Measurements from ENCODE around the gene COL21A1.

Gene COL21A1

DNA sequence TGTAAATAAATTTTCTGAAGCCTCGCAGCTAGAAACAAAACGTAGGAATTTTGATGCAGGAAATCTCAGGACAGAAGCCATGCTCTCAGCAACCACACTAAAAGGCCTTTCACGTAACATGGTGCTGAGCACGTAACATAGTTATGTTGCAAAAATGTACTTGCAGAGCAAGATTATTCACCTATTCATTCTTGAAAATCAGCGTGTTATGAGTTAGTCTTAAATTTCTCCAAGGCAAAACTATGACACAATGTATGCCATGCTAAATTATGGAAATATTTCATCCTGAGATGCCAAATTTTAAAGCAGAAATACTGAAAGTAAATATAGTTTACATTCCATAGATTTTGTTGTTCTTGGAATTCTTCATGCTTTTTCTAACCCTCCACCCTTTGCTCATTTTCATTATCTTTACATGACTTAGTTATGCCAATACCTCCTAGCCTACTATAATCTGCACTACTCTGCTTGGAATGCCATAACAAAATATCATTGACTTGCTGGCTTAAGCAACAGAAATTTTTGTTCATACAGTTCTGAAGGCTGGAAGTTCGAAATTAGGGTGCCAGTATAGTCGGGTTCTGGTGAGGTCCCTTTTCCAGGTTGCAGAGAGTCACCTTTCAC lies 192.2 kb downstream of the COL21A1 start:
- H4K20me1 ChIP-seq: no peaks in the 10 kb centered on the region

DNA sequence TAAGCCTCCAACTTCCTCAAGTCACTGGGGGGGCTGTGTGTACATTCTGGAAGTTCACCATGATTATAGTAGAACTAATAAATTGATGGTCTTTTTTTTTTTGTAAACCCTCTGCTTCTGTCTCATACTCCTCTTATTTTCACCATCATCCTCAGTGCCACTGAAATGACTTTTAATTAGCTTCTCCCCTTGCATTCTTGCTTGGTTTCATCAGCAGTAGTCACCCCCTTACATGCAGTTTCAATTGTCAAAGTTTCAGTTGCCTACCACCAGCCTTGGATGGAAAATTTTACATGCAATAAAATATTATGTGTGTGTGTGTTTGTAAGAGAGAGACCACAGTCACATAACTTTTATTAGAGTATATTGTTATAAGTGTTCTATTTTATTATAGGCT lies 196.2 kb downstream of the COL21A1 start:
- no peaks in the 10 kb centered on the region for H3K9me3 ChIP-seq (replicated peaks in 1 of 11)
- H3K4me1 ChIP-seq: peaks cover 7 to 42% (median 11%) of the 10 kb centered on the region in 10 experiments
- no peak overlapping the region for H3K27ac ChIP-seq
- H3K27me3 ChIP-seq: no peaks in the 10 kb centered on the region
- no peaks in the 10 kb centered on the region for H3K36me3 ChIP-seq
- peak overlapping the region in 1 of 11 experiments; percentile 55; a peak in 2 of 22 replicates for H3K4me2 ChIP-seq
- H3K9ac ChIP-seq: no peak overlapping the region
- H4K20me1 ChIP-seq: no peaks in the 10 kb centered on the region
- no peak for TF ChIP-seq Cebpa-rat (IDR thresholded peaks at IDR 0.05)
- H3K4me3 ChIP-seq: no peak overlapping the region

More for the DNA sequence above, 192.2 kb downstream of the COL21A1 start:
- Histone ChIP-seq H3K4me1 (peaks cover 0 to 17% (median 0%) of the 10 kb centered on the region in 10 experiments; a peak in 6 of 20 replicates), H3K36me3 (no peaks in the 10 kb centered on the region), H3K27ac (no peak overlapping the region), H3K9ac (no peak overlapping the region), H3K27me3 (no peaks in the 10 kb centered on the region), H3K9me3 (replicated peaks in 1 of 11) (no peaks in the 10 kb centered on the region), H3K4me3 (no peak overlapping the region), H3K4me2 (no peak overlapping the region)
- no peak for TF ChIP-seq Cebpa-rat (IDR thresholded peaks at IDR 0.05)

DNA sequence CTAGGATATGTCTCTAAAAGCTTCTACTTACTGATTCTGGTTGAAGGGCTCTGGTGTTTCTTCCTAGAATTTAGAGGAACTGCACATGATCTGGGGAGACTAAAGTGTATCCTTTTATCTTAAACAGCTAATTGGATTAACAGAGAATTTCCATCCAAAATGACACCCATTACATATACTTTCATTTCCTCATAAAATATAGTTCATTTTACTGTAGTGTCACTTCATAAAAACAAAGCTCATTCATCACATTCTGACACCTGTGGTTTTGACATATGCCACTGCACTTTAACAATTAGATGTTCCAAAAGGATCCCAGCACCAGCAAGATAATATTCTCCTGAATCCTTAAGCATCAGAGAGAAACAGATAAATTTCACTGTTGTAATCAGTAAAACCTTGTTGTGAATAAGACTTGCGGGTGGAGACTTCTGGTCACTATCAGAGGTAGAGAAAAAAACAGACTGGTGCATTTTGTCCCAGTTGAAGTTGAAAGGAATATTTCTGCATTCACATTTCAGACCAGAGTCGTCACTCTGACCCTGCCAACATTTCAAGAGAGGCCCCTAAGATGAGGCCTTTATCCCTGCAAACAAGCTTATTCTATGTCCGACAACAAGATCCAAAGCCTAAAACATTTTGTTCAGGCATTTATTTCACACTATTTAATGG lies 196.7 kb downstream of the COL21A1 start:
- H4K20me1 ChIP-seq: no peaks in the 10 kb centered on the region
- no peaks in the 10 kb centered on the region for H3K27me3 ChIP-seq
- TF ChIP-seq Cebpa-rat (IDR thresholded peaks at IDR 0.05): no peak
- peaks cover 8 to 45% (median 14%) of the 10 kb centered on the region in 10 experiments for H3K4me1 ChIP-seq
- H3K36me3 ChIP-seq: no peaks in the 10 kb centered on the region
- H3K27ac ChIP-seq: no peak overlapping the region
- H3K9ac ChIP-seq: no peak overlapping the region
- no peaks in the 10 kb centered on the region for H3K9me3 ChIP-seq (replicated peaks in 1 of 11)
- H3K4me2 ChIP-seq: peak overlapping the region in 3 of 11 experiments; percentile 19 to 55 (median 40); a peak in 4 of 22 replicates
- no peak overlapping the region for H3K4me3 ChIP-seq

DNA sequence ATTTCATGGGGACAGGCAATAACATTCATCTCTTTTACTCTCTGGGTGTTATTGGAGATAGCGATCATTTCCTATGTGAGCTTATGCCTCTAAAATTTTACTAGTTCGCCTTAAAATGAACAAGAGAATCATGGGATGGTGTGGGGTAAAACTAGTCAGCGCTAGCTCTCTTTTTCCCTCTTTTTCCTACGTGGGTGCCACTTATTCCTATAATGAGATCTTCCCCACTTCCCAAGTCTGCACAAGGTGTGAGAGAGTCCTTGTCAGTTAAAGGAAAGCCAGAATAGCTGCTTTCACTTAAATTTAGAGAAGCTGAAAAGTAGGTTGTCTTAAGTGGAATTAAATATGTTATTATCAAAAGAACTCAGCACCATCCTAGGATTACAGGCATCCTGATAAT lies 198.8 kb downstream of the COL21A1 start:
- no peaks in the 10 kb centered on the region for H3K36me3 ChIP-seq
- peaks cover 8 to 50% (median 14%) of the 10 kb centered on the region in 10 experiments for H3K4me1 ChIP-seq
- peak overlapping the region in 2 of 11 experiments; percentile 7 to 20; a peak in 1 of 22 replicates for H3K4me2 ChIP-seq
- no peak overlapping the region for H3K27ac ChIP-seq
- H3K9ac ChIP-seq: no peak overlapping the region
- no peak for TF ChIP-seq Cebpa-rat (IDR thresholded peaks at IDR 0.05)
- no peaks in the 10 kb centered on the region for H3K9me3 ChIP-seq (replicated peaks in 1 of 11)
- no peaks in the 10 kb centered on the region for H4K20me1 ChIP-seq
- no peak overlapping the region for H3K4me3 ChIP-seq
- H3K27me3 ChIP-seq: no peaks in the 10 kb centered on the region

DNA sequence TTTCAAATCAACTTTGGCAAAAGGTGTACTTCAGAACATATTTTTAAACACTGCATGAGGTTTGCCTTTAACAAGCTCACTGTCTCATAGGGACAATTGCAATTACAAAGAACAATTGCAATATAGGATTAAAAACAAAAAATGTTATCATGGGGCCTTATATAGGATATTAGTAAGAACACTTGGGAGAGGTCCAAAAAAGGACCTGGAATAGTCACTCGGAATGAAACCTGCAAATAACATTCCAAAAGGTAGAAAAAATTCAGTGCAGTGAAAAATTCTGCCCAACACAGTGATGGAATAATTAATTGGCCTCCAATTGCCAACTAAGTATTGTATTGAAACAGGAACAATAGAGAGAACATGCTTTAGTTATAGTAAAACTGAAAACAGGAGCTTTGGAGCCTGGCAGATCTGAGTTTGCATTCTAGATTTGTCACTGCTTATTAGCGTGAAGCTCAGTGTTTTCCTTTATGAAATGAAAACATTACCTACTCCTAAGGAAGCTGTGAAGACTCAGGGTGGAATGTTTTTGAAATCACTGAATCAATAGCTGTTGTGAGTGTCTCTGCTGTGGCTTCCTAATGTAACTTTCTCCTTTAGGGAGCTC lies 199.3 kb downstream of the COL21A1 start:
- H3K27me3 ChIP-seq: no peaks in the 10 kb centered on the region
- no peaks in the 10 kb centered on the region for H4K20me1 ChIP-seq
- peak overlapping the region in 2 of 11 experiments; percentile 7 to 20; a peak in 1 of 22 replicates for H3K4me2 ChIP-seq
- no peaks in the 10 kb centered on the region for H3K9me3 ChIP-seq (replicated peaks in 1 of 11)
- H3K36me3 ChIP-seq: no peaks in the 10 kb centered on the region
- H3K4me3 ChIP-seq: no peak overlapping the region
- H3K4me1 ChIP-seq: peaks cover 8 to 51% (median 14%) of the 10 kb centered on the region in 10 experiments
- TF ChIP-seq Cebpa-rat (IDR thresholded peaks at IDR 0.05): no peak
- H3K9ac ChIP-seq: no peak overlapping the region
- no peak overlapping the region for H3K27ac ChIP-seq

DNA sequence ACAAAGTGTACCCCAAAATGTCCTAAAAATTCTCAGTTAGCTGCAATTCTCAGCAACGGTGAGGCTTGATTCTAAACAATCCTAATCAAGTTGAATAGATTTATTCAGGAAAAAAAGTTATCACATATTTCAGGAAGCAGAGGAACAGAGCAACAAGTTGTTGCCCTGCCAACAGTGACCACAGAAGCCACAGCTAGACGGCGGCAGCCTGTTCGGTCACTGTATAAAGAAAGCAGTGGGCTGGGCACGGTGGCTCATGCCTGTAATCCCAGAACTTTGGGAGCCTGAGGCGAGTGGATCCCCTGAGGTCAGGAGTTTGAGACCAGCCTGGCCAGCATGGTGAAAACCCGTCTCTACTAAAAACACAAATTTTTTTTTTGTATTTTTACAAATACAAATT lies 200.8 kb downstream of the COL21A1 start:
- Histone ChIP-seq H3K27me3 (no peaks in the 10 kb centered on the region), H3K4me3 (no peak overlapping the region), H3K9ac (peak overlapping the region in 1 of 11 experiments; percentile 12; a peak in 1 of 22 replicates), H3K4me2 (peak overlapping the region; percentile 45 to 79 (median 64)), H3K4me1 (peaks cover 8 to 48% (median 14%) of the 10 kb centered on the region in 10 experiments), H4K20me1 (no peaks in the 10 kb centered on the region), H3K27ac (peak overlapping the region in 2 of 11 experiments; percentile 11 to 53; a peak in 2 of 22 replicates), H3K36me3 (no peaks in the 10 kb centered on the region), H3K9me3 (replicated peaks in 1 of 11) (peaks cover 0 to 3% (median 0%) of the 10 kb centered on the region in 11 experiments; a peak in 1 of 22 replicates)
- no peak for TF ChIP-seq Cebpa-rat (IDR thresholded peaks at IDR 0.05)

DNA sequence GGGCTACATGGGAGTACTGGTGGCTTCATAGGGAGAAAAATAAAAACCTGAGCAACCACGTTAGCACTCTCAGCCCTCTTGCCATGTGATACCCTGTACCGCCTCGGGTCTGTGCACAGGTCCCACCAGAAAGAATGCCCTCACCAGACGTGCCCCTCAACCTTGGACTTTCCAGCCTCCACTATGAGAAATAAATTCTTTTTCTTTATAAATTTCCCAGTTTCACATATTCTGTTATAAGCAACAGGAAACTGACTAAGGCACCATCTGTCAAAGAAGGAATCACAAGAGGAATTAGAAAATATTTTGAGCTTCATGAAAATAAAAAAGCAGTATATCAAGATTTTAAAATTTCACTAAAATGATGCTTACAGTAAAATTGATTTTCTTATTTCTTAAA lies 203.6 kb downstream of the COL21A1 start:
- Histone ChIP-seq H3K27me3 (no peaks in the 10 kb centered on the region), H3K9me3 (replicated peaks in 1 of 11) (peaks cover 0 to 8% (median 0%) of the 10 kb centered on the region in 11 experiments; a peak in 3 of 22 replicates), H3K36me3 (no peaks in the 10 kb centered on the region), H3K27ac (no peak overlapping the region), H3K4me1 (peaks cover 8 to 38% (median 16%) of the 10 kb centered on the region in 10 experiments), H3K4me3 (no peak overlapping the region), H3K4me2 (peak overlapping the region in 3 of 11 experiments; percentile 32 to 50 (median 35); a peak in 5 of 22 replicates), H3K9ac (no peak overlapping the region), H4K20me1 (no peaks in the 10 kb centered on the region)
- TF ChIP-seq Cebpa-rat (IDR thresholded peaks at IDR 0.05): no peak

DNA sequence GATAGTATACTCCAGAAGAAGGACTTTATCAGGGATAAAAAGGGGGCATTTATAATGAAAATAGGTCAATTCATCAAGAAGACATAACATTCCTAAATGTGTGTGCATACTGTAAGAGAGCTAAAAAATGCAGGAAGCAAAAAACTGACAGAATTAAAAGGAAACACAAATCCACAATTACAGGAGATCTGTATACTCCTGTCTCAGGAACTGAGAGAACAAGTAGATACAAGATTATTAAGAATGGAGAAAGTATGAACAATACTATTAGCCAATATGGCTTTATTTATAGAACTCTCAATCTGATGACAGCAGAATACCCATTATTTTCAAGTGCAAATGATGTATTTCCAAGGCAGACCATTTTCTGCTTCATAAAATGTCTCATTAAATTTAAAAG lies 204.3 kb downstream of the COL21A1 start:
- no peaks in the 10 kb centered on the region for H3K27me3 ChIP-seq
- TF ChIP-seq Cebpa-rat (IDR thresholded peaks at IDR 0.05): no peak
- peaks cover 0 to 13% (median 0%) of the 10 kb centered on the region in 11 experiments; a peak in 3 of 22 replicates for H3K9me3 ChIP-seq (replicated peaks in 1 of 11)
- no peak overlapping the region for H3K9ac ChIP-seq
- H3K36me3 ChIP-seq: no peaks in the 10 kb centered on the region
- peaks cover 8 to 36% (median 16%) of the 10 kb centered on the region in 10 experiments for H3K4me1 ChIP-seq
- H3K4me3 ChIP-seq: no peak overlapping the region
- H3K27ac ChIP-seq: no peak overlapping the region
- no peak overlapping the region; a peak in 1 of 22 replicates for H3K4me2 ChIP-seq
- no peaks in the 10 kb centered on the region for H4K20me1 ChIP-seq

DNA sequence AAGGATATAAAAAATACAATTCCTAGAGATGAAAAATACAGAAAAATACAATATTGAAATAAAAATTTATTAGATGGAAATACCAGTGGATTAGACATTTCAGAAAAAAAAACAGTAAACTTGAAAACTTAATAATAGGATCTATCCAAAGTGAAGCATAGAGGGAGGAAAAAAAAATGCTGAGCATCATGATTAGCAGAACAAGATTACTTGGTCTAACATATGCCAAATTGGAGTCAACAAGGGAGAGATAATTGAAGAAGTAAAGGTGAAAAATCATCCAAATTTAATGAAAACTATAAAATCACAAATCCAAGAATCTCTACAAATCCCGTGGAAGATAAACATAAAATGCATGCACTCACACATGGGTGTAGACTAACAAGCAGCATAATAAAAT lies 205.8 kb downstream of the COL21A1 start:
- no peak overlapping the region for H3K27ac ChIP-seq
- H3K36me3 ChIP-seq: no peaks in the 10 kb centered on the region
- no peak for TF ChIP-seq Cebpa-rat (IDR thresholded peaks at IDR 0.05)

More for the DNA sequence above, 205.8 kb downstream of the COL21A1 start:
- Histone ChIP-seq H3K4me2 (no peak overlapping the region), H3K4me1 (peaks cover 4 to 28% (median 9%) of the 10 kb centered on the region in 10 experiments), H3K9ac (no peak overlapping the region), H3K27me3 (no peaks in the 10 kb centered on the region), H4K20me1 (no peaks in the 10 kb centered on the region), H3K4me3 (no peak overlapping the region), H3K9me3 (replicated peaks in 1 of 11) (peaks cover 0 to 13% (median 0%) of the 10 kb centered on the region in 11 experiments; a peak in 3 of 22 replicates)
